NCI-H748 treated with DMSO at 0.1 percent for 48 hours (cell line): Measurements from ENCODE around the gene E2F6.

Experiments used
- DNase-seq: peaks from one replicate; lab custom pipeline; 2025; lab: John Stamatoyannopoulos, UW

E2F6 gene

GRCh38 chr2:11465485-11466306, at the start of gene E2F6:
TSS of gene E2F6 (minus strand) at chr2:11466161. CDS start at chr2:11465879, 282 bp downstream.
- peak; percentile 57 for DNase-seq

DNA sequence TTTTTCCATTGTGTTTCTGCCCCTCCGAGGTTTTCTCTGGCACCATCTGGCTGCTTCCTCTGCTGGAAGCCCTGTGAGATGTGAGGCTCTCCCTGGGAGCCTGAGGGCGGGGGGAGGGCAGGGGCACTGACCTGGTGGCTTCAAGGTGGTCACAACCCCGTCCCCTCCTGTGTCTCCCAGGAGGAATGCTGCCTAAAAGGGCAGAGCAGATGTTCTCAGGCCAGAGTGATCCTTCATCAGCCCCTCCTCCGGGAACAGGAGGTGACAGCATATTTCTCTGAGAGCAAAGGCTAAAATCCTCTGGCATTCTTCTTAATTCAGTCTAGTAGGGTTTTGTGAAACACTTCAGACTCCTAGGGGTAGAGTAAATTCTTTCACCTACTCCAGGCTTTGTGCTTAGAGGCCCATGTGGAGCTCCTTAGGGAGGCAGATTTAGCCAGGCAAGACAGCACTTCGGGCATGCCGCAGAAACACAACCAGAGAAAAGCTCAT, 49.6 kb upstream of the E2F6 start:
- DNase-seq, result no peak

DNA sequence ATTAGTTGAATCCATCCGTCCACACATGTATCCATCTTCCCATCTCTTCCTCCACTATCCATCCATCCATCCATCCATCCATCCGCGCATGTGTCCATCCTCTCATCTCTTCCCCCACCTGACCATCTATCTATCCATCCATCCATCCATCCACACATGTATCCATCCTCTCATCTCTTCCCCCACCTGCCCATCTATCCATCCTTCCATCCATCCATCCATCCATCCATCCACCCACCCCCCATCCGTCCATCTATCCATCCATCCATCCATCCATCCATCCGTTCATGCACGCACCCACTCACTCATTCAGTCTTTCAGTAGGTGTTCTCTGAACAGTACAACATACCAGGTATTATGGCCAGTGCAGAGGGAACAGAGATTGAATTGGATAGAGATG, 48.9 kb upstream of the E2F6 start:
- no peak for DNase-seq

DNA sequence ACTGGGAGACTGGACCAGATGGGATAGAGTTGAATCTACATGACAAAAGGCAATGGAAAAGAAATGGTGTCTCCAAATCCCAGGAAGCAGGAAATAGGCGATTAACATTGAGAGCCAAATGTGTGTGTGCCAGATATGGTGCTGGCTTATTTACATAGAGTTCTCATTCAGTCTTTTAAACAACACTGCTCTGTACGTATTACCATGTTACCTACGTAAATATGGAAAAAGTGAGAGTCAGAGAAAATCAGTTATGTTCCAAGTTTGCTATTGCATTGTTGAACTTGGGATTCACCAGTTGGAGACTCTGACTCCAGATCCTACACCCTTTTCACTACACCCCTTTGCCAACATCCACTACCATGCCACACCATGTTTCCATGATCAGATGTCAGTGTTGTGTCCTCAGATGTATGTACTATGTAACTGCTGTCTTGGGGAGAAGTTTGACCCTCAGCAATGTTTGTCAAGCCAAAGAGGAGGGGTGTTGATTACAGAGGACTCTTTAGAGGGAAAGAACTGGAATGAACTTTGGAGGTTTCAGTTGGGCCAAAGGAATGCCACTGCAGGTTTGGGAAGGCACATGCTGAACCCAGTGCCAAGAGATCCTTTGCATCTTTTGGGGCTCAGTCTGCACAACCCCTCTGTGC, 48.2 kb upstream of the E2F6 start:
- no peak for DNase-seq

GRCh38 chr2:11513319-11513718, 47.4 kb upstream of the E2F6 start:
- no peak for DNase-seq

DNA sequence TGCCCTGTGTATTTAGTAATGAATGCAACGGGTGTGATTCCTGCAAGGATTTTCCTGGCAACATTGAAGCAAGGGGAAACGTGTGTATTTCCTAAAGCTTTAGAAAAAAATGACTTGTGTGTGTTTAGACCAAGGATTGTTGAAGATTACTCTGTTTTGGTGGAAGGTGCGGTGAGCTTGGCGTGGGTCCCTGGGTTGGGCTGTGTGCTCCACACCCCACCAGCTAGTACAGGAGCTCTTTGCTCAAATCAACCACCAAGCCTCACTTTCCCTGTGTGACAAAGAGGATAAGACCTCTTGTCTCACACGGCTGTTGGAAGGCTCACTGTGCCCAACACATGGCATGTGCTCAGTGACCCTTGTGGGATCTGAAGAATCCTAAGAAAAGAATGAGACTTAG, 46.5 kb upstream of the E2F6 start:
- DNase-seq, result no peak

GRCh38 chr2:11509657-11510360, 43.8 kb upstream of the E2F6 start:
- DNase-seq, result no peak

GRCh38 chr2:11508279-11508678, 42.3 kb upstream of the E2F6 start:
- no peak for DNase-seq

DNA sequence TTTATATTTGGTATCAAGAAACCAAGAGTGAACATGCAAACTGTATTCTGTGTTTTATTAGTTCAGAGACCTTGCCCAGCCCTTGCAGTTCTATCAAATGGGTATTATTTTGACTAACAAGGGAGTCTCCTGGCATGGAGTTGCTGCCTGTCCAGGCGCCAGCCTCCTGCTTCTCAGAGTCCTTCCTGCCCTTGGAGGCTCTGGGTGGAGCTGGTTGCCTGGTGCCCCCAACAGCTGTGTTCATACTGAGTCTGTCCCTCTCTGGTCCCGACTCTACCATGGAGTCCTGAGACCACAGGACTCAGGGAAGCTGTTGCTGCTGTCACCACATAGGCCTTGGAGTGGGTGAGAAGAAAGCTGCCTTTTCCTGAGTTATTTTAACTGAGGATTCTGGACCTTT, 41.6 kb upstream of the E2F6 start:
- no peak for DNase-seq

- DNase-seq, result no peak
Measured at GRCh38 chr2:11506611-11506969, 40.6 kb upstream of the E2F6 start.

- DNase-seq, result no peak
Measured at GRCh38 chr2:11505652-11506610, 40.0 kb upstream of the E2F6 start.

DNA sequence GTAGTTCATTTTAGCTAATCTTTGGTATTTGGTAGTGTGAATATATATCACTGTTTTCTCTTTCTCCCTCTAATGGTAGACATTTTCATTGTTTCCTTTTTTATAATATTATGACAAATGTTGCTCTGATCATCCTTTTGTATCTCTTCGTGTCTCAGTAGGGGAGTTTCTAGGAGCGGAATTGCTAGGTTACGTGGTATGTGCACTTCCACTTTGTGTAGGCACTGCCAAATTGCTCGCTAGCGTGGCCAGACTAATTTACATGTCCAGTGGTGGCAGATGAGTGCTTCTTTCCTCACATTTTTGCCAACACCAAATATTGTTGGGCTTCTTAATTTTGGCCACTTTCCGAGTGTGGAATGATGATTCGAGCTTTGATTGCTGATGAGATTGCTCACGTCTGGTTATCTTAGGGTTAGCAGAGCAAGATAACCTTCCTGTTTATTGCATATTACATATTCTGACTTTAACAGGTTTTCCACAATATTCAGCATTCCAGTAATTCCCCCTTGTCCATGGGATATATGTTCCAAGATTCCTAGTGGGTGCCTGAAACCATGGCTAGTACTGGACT, 37.5 kb upstream of the E2F6 start:
- no peak for DNase-seq

DNA sequence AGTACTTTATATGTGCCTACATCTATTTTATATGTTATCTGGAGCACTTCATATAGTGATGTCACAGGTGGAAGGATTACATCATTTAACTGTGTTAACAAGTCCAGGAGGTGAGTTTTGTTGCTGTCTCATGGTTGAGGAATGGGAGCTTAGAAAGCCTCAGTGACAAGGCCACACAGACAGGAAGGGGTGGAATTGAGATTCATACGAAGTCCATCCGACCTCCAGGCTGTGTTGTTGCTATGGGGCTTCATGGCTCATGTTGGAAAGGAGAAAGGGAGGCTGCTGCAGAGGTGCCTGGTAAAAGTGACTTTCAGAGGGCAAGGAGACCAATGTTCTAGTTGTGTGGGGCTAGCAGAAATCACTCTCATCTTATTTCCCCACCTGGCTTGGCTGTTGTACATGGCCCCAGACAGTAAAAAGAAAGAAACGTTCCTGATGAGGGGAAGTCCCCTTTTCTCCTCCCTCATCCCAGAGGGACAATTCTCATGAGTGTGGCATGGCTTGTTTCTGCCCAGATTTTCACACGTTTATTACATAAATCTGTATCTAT, 36.9 kb upstream of the E2F6 start:
- no peak for DNase-seq

- DNase-seq, result no peak
Measured at GRCh38 chr2:11500702-11501303, 34.8 kb upstream of the E2F6 start.

- DNase-seq, result no peak
Measured at GRCh38 chr2:11499081-11499743, 33.3 kb upstream of the E2F6 start.

DNA sequence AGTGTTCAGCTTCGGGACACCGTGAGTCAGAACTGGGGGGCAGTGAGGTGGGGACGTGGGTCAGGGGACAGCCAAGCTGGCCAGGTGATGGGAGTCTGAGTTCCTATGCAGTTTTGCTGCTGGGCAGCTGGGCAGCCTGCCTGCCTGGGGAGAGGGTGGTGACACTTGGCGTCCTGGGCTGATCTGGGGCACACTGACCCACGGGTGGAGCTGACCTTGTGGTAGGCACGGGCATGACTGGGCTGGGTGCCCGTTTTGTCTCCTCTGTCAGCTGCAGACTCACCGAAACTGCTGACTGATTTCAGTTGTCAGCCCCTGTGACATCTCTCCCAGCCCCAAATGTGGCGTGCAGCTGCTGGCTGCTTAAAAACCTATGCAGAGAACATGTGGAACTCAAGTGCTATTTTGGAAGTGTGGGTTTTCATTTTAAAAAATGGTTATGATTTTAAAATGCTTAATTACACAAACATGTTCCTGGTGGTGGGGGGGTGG, 32.6 kb upstream of the E2F6 start:
- no peak for DNase-seq

DNA sequence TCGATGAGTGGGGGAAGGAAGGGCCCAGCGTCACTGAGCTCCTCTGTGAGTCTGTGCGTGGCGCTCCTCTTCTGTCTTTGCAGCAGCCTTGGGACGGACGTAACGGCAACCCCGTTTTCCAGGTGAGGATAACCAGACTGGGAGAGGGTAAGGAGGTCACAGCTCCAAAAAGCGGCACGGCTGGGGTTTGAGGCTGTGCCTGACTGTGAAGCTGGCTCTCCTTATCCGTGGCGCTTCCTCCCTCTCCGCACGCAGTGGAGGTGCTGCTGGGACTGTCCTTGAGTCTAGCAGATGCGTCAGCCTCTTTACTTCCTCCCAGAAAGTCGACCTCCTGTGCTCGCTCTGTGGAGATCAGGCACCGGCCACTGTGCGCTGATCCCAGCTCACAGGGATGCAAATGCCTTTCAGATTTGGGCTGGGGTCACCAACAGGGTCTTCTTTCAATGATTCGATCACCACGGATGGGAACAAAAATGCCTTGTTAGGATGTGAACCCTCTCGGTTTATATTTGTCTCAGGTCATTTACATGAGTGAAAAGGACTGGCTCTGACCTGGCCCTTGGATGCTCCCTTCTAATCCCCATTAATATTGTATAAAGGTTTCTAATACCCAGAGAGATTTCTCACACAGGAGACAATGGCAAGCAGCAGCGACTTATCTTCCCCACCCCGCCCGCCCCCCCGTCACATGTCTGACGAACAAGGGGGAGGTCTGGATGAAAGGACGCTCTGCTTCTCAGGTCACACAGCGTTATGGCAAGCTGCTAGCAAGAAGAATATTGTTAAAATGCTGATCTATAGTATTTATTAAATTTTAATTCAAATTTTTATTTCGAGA, 30.1 kb upstream of the E2F6 start:
- no peak for DNase-seq

DNA sequence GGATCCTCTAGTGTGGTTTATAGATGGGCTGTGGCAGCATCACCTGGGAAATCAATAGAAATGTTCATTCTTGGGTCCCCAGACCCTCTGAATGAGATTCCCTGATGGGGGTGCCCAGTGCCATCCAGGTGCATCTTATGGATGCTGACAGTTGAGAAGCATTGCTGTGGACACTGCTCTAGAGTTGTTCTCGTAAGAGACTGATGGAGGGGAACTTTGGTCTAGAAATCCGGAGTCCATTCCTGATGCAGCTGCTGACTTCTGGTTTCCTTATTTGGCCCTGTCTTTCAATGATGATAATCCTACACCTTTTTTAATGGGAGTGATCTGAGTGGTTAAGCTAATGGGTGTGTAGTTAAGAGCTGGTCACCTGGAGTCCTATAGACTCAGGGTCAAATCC, 28.3 kb upstream of the E2F6 start:
- no peak for DNase-seq

GRCh38 chr2:11493282-11493681, 27.3 kb upstream of the E2F6 start:
- DNase-seq, result no peak
